GM18909 (cell line): ENCODE measurements around the gene RANGAP1.

Source experiments
- ATAC-seq: cut with Tn5 transposase; IDR thresholded peaks from one replicate; pipeline ENCODE4 v1.9.1; 2021; ENCODE audit warnings: mild to moderate bottlenecking; ENCODE audit not compliant: unreplicated experiment, poor library complexity

RANGAP1 gene

GRCh38 chr22:41204992-41205900 is 80.7 kb downstream of the RANGAP1 start, which contains the start of gene L3MBTL2:
Gene L3MBTL2 (plus strand): TSS chr22:41205312. CDS start chr22:41205363, 51 bp downstream.
- ATAC-seq, result peak; percentile 95

- no peak for ATAC-seq
These were observed 81.9 kb downstream of the RANGAP1 start for GRCh38 chr22:41204066-41204465.

GRCh38 chr22:41203118-41203517 is 82.9 kb downstream of the RANGAP1 start:
- ATAC-seq, result no peak

GRCh38 chr22:41201141-41201540 is 84.8 kb downstream of the RANGAP1 start:
- ATAC-seq, result no peak

GRCh38 chr22:41198027-41198580 is 87.9 kb downstream of the RANGAP1 start:
- ATAC-seq, result no peak

- peak; percentile 84 for ATAC-seq
These were observed 88.7 kb downstream of the RANGAP1 start for GRCh38 chr22:41197038-41197972.
